Measurements from ENCODE around the gene PLXDC2.

GRCh38 chr10:19970256-19970655 lies 154.0 kb downstream of the PLXDC2 start:
- TF ChIP-seq, protein P1, sequence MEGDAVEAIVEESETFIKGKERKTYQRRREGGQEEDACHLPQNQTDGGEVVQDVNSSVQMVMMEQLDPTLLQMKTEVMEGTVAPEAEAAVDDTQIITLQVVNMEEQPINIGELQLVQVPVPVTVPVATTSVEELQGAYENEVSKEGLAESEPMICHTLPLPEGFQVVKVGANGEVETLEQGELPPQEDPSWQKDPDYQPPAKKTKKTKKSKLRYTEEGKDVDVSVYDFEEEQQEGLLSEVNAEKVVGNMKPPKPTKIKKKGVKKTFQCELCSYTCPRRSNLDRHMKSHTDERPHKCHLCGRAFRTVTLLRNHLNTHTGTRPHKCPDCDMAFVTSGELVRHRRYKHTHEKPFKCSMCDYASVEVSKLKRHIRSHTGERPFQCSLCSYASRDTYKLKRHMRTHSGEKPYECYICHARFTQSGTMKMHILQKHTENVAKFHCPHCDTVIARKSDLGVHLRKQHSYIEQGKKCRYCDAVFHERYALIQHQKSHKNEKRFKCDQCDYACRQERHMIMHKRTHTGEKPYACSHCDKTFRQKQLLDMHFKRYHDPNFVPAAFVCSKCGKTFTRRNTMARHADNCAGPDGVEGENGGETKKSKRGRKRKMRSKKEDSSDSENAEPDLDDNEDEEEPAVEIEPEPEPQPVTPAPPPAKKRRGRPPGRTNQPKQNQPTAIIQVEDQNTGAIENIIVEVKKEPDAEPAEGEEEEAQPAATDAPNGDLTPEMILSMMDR (conservative IDR thresholded peaks at IDR 0.05; ENCODE audit: low read depth in 2 of 2) = no peak
- TF ChIP-seq POLR2AphosphoS5 (IDR thresholded peaks at IDR 0.05; ENCODE audit: low read depth) = no peak
- no peak for TF ChIP-seq ZNF331 (CRISPR knock-in tag; IDR thresholded peaks at IDR 0.05; ENCODE audit: low read depth)
- no peak for TF ChIP-seq CREB1 (CRISPR knock-in tag; IDR thresholded peaks at IDR 0.05; ENCODE audit: low read depth)
